WTC11 (cell line): ENCODE measurements around the gene HMCES. TPM values are rescaled to one million over a fixed set of nuclear protein-coding genes. Genes with fewer than 3 reads are reported as not detected.

Experiments
- ATAC-seq: fragments of 200-7000 bp; cut with Tn5 transposase; 2 replicates; pipeline ENCODE4 v1.10.0; 2021; ENCODE audit warnings: mild to moderate bottlenecking, moderate library complexity
- CTCF ChIA-PET: fragments of 300-600 bp; sonication (Branson Sonifier 250); formaldehyde crosslinking; loops from one replicate; lab custom pipeline; 2021; ENCODE audit warnings: antibody characterized with exemption; lab: Charles Lee
- POLR2A ChIA-PET: fragments of 350-600 bp; sonication (Branson Sonifier 250); formaldehyde crosslinking; loops from one replicate; lab custom pipeline; 2021; ENCODE audit warnings: antibody characterized with exemption; lab: Charles Lee
- DNase-seq: peaks from one replicate; pipeline ENCODE4 v3.0.0; 2021; ENCODE audit warnings: low spot score
- H3K27ac Mint-ChIP-seq: 2 replicates; pipeline ENCODE4 v1.8.0; 2021; ENCODE audit warnings: mixed read lengths
- H3K27me3 Mint-ChIP-seq: 2 replicates; pipeline ENCODE4 v1.8.0; 2021; ENCODE audit warnings: low read depth, mild to moderate bottlenecking, moderate library complexity, mixed read lengths
- H3K36me3 Mint-ChIP-seq: 2 replicates; pipeline ENCODE4 v1.8.0; 2021; ENCODE audit warnings: mixed read lengths
- H3K4me1 Mint-ChIP-seq: 2 replicates; pipeline ENCODE4 v1.8.0; 2022; ENCODE audit warnings: mixed read lengths
- H3K4me3 Mint-ChIP-seq: 2 replicates; pipeline ENCODE4 v1.8.0; 2021; ENCODE audit warnings: mild to moderate bottlenecking, moderate library complexity, mixed read lengths
- H3K9me3 Mint-ChIP-seq: 2 replicates; pipeline ENCODE4 v1.8.0; 2021; ENCODE audit warnings: mixed read lengths
- ATF1 ChIP-seq: sonication (generic); formaldehyde crosslinking; IDR thresholded peaks from 2 replicates; pipeline ENCODE4 v1.8.1; 2023; ENCODE audit warnings: mild to moderate bottlenecking, moderate library complexity, missing genetic modification reagents
- CREM ChIP-seq: sonication (generic); formaldehyde crosslinking; IDR thresholded peaks from 2 replicates; pipeline ENCODE4 v1.8.1; 2022; ENCODE audit warnings: mild to moderate bottlenecking, missing genetic modification reagents, moderate library complexity
- ESRRA ChIP-seq: sonication (generic); formaldehyde crosslinking; IDR thresholded peaks from 2 replicates; pipeline ENCODE4 v1.8.1; 2022; ENCODE audit warnings: mild to moderate bottlenecking, missing genetic modification reagents, borderline replicate concordance
- ETV6 ChIP-seq: sonication (generic); formaldehyde crosslinking; IDR thresholded peaks from 2 replicates; pipeline ENCODE4 v1.8.1; 2022; ENCODE audit warnings: mild to moderate bottlenecking, missing genetic modification reagents
- FOXK1 ChIP-seq: sonication (generic); formaldehyde crosslinking; IDR thresholded peaks from 2 replicates; pipeline ENCODE4 v1.8.0; 2022; ENCODE audit warnings: mild to moderate bottlenecking, moderate library complexity, missing genetic modification reagents
- FOXP4 ChIP-seq: sonication (generic); formaldehyde crosslinking; IDR thresholded peaks from 2 replicates; pipeline ENCODE4 v1.8.0; 2022; ENCODE audit warnings: mild to moderate bottlenecking, missing genetic modification reagents
- GABPB1 ChIP-seq: sonication (generic); formaldehyde crosslinking; IDR thresholded peaks from 2 replicates; pipeline ENCODE4 v1.8.1; 2023; ENCODE audit warnings: mild to moderate bottlenecking, missing genetic modification reagents
- HMGXB4 ChIP-seq: sonication (generic); formaldehyde crosslinking; IDR thresholded peaks from 2 replicates; pipeline ENCODE4 v1.8.1; 2023; ENCODE audit warnings: mild to moderate bottlenecking, moderate library complexity, missing genetic modification reagents
- KAT7 ChIP-seq: sonication (generic); formaldehyde crosslinking; IDR thresholded peaks from 2 replicates; pipeline ENCODE4 v1.8.1; 2023; ENCODE audit warnings: missing genetic modification reagents, mild to moderate bottlenecking, borderline replicate concordance
- MYBL2 ChIP-seq: sonication (generic); formaldehyde crosslinking; IDR thresholded peaks from 2 replicates; pipeline ENCODE4 v1.8.1; 2023; ENCODE audit warnings: mild to moderate bottlenecking, moderate library complexity, missing genetic modification reagents
- PRDM15 ChIP-seq: sonication (generic); formaldehyde crosslinking; IDR thresholded peaks from 2 replicates; pipeline ENCODE4 v1.8.0; 2022; ENCODE audit warnings: missing genetic modification reagents
- SP1 ChIP-seq: sonication (generic); formaldehyde crosslinking; conservative IDR thresholded peaks from 2 replicates; pipeline ENCODE4 v1.8.1; 2022; ENCODE audit warnings: missing genetic modification reagents
- TEAD4 ChIP-seq: sonication (generic); formaldehyde crosslinking; IDR thresholded peaks from 2 replicates; pipeline ENCODE4 v1.8.0; 2022; ENCODE audit warnings: mild to moderate bottlenecking, missing genetic modification reagents
- TP53 ChIP-seq: sonication (generic); formaldehyde crosslinking; IDR thresholded peaks from 2 replicates; pipeline ENCODE4 v1.8.1; 2023; ENCODE audit warnings: mild to moderate bottlenecking, missing genetic modification reagents
- USF2 ChIP-seq: sonication (generic); formaldehyde crosslinking; IDR thresholded peaks from 2 replicates; pipeline ENCODE4 v1.8.1; 2023; ENCODE audit warnings: mild to moderate bottlenecking, missing genetic modification reagents, moderate library complexity
- ZNF138 ChIP-seq: sonication (generic); formaldehyde crosslinking; conservative IDR thresholded peaks from 2 replicates; pipeline ENCODE4 v1.8.1; 2022; ENCODE audit warnings: mild to moderate bottlenecking, moderate library complexity, missing genetic modification reagents
- ZNF219 ChIP-seq: sonication (generic); formaldehyde crosslinking; IDR thresholded peaks from 2 replicates; pipeline ENCODE4 v1.8.0; 2023; ENCODE audit warnings: missing genetic modification reagents, mild to moderate bottlenecking, borderline replicate concordance
- ZNF396 ChIP-seq: fragments of 250-450 bp; sonication (Bioruptor Pico); IDR thresholded peaks from 2 replicates; pipeline ENCODE4 v1.8.0; 2021; ENCODE audit warnings: mild to moderate bottlenecking, moderate library complexity, borderline replicate concordance
- ZNF416 ChIP-seq: fragments of 250-450 bp; sonication (Bioruptor Pico); IDR thresholded peaks from 2 replicates; pipeline ENCODE4 v1.9.0; 2021; ENCODE audit warnings: mild to moderate bottlenecking, inconsistent platforms
- ZNF425 ChIP-seq: fragments of 250-450 bp; sonication (Bioruptor Pico); conservative IDR thresholded peaks from 2 replicates; pipeline ENCODE4 v1.9.0; 2021; ENCODE audit warnings: mild to moderate bottlenecking
- ZNF512 ChIP-seq: sonication (generic); formaldehyde crosslinking; IDR thresholded peaks from 2 replicates; pipeline ENCODE4 v1.8.1; 2022; ENCODE audit warnings: missing genetic modification reagents, borderline replicate concordance
- ZNF671 ChIP-seq: fragments of 250-450 bp; sonication (Bioruptor Pico); IDR thresholded peaks from 2 replicates; pipeline ENCODE4 v1.8.0; 2021; ENCODE audit warnings: mild to moderate bottlenecking
- total RNA-seq: library from RNA; stranded (reverse); gene quantifications from 3 replicates; pipeline ENCODE4 v1.2.3, GENCODE V29; 2021

HMCES gene
- total RNA-seq, 1 experiment from 2014 or later = 47.7 TPM

- TF ChIP-seq ZNF671 (peak; percentile 76; the same call in 1 of the 2 replicates), ZNF219 (CRISPR knock-in tag) (no peak), MYBL2 (peak; percentile 45; the same call in 1 of the 2 replicates), TP53 (CRISPR knock-in tag) (peak; percentile 26; the same call in 1 of the 2 replicates), TEAD4 (CRISPR knock-in tag) (peak; percentile 18; the same call in 1 of the 2 replicates), CREM (no peak), ZNF396 (CRISPR knock-in tag) (no peak), FOXP4 (CRISPR knock-in tag) (peak; percentile 86), KAT7 (CRISPR knock-in tag) (0 out of 2 replicates have a peak, but pooled peaks have one; percentile 9), ETV6 (peak; percentile 75), GABPB1 (peak; percentile 57; the same call in 1 of the 2 replicates), USF2 (CRISPR knock-in tag) (peak; percentile 72), ZNF512 (CRISPR knock-in tag) (no peak), HMGXB4 (peak; percentile 93; the same call in 1 of the 2 replicates)
These were observed 37.8 kb downstream of the HMCES start (continued) for GRCh38 chr3:129316248-129317013.

GRCh38 chr3:129317014-129317771 lies 38.5 kb downstream of the HMCES start:
- Mint-ChIP-seq H3K27me3 (no peaks in the 10 kb centered on the region; the same call in 1 of the 2 replicates), H3K27ac (no peak overlapping the region), H3K4me1 (peaks cover 7% of the 10 kb centered on the region), H3K36me3 (no peaks in the 10 kb centered on the region), H3K4me3 (peak overlapping the region; percentile 61), H3K9me3 (no peaks in the 10 kb centered on the region)
- ATAC-seq = no peak
- ChIA-PET CTCF (interaction anchor here (0.7 to 2.0 kb wide), 14 partner anchors 10 to 324 kb away, joined by 3 to 32 read pairs (median 4); partner anchors contain the start of genes CFAP92, HMCES and RAB43), POLR2A (interaction anchor here (0.9 to 3.9 kb wide), 9 partner anchors 10 to 195 kb away, joined by 3 to 44 read pairs (median 11); partner anchors contain the start of genes COPG1, HMCES and RAB43)
- no peak for DNase-seq
- TF ChIP-seq ZNF425 (CRISPR knock-in tag) (no peak), FOXK1 (CRISPR knock-in tag) (no peak), ZNF138 (CRISPR knock-in tag) (no peak), ESRRA (CRISPR knock-in tag) (no peak), ATF1 (no peak), KAT7 (CRISPR knock-in tag) (no peak), ZNF416 (CRISPR knock-in tag) (no peak), PRDM15 (CRISPR knock-in tag) (no peak), SP1 (CRISPR knock-in tag) (no peak)
